HG02798 (cell line): ENCODE results near the gene ARHGAP15.

Experiments
- ATAC-seq: cut with Tn5 transposase; IDR thresholded peaks from one replicate; pipeline ENCODE4 v1.9.1; 2021; ENCODE audit warnings: mild to moderate bottlenecking; ENCODE audit not compliant: unreplicated experiment, poor library complexity

Gene ARHGAP15

GRCh38 chr2:143217512-143218115 lies 88.4 kb downstream of the ARHGAP15 start:
- no peak for ATAC-seq

GRCh38 chr2:143218621-143219020 lies 89.4 kb downstream of the ARHGAP15 start:
- no peak for ATAC-seq

GRCh38 chr2:143219266-143219665 lies 90.0 kb downstream of the ARHGAP15 start:
- no peak for ATAC-seq

- no peak for ATAC-seq
Measured at GRCh38 chr2:143223556-143223955, 94.3 kb downstream of the ARHGAP15 start.

GRCh38 chr2:143225931-143226330 lies 96.7 kb downstream of the ARHGAP15 start:
- ATAC-seq: no peak

GRCh38 chr2:143226714-143227541 lies 97.7 kb downstream of the ARHGAP15 start:
- ATAC-seq: no peak

GRCh38 chr2:143229411-143229810 lies 100.2 kb downstream of the ARHGAP15 start:
- no peak for ATAC-seq

GRCh38 chr2:143229952-143230351 lies 100.7 kb downstream of the ARHGAP15 start:
- ATAC-seq: no peak

GRCh38 chr2:143230506-143231253 lies 101.5 kb downstream of the ARHGAP15 start:
- ATAC-seq: no peak

GRCh38 chr2:143231254-143231645 lies 102.0 kb downstream of the ARHGAP15 start:
- ATAC-seq: no peak

GRCh38 chr2:143237146-143237777 lies 108.0 kb downstream of the ARHGAP15 start:
- ATAC-seq: no peak

GRCh38 chr2:143241403-143242088 lies 112.3 kb downstream of the ARHGAP15 start:
- ATAC-seq: no peak

GRCh38 chr2:143246246-143246645 lies 117.0 kb downstream of the ARHGAP15 start:
- ATAC-seq: no peak

GRCh38 chr2:143246815-143247744 lies 117.9 kb downstream of the ARHGAP15 start:
- ATAC-seq: no peak

GRCh38 chr2:143248631-143249030 lies 119.4 kb downstream of the ARHGAP15 start:
- ATAC-seq: no peak

GRCh38 chr2:143251681-143252080 lies 122.5 kb downstream of the ARHGAP15 start:
- no peak for ATAC-seq

- ATAC-seq: no peak
Measured at GRCh38 chr2:143252138-143252907, 123.1 kb downstream of the ARHGAP15 start.

- no peak for ATAC-seq
Measured at GRCh38 chr2:143254110-143254509, 124.9 kb downstream of the ARHGAP15 start.
